Measurements from ENCODE around the gene TELO2.

GRCh38 chr16:1537763-1538289, 44.7 kb downstream of the TELO2 start:
- TF ChIP-seq CTCF (IDR thresholded peaks at IDR 0.05) (no peak), TFCP2L1 (CRISPR knock-in tag; IDR thresholded peaks at IDR 0.05) (no peak), POLR2A (IDR thresholded peaks at IDR 0.05; ENCODE audit: low read length) (no peak), RAD21 (conservative IDR thresholded peaks at IDR 0.05 in 1 of 2, IDR thresholded peaks at IDR 0.05 in 1 of 2) (no peak), BHLHE40 (IDR thresholded peaks at IDR 0.05; ENCODE audit: low read depth, low read length) (no peak), FOSL2 (IDR thresholded peaks at IDR 0.05) (no peak), FOSL2 (CRISPR knock-in tag; IDR thresholded peaks at IDR 0.05) (no peak), EP300 (IDR thresholded peaks at IDR 0.05) (no peak), HEYL (CRISPR knock-in tag; IDR thresholded peaks at IDR 0.05) (no peak)

Data from A549 (cell line).